GM12874 (cell line): Measurements from ENCODE around the gene EEF2K.

Experiments used
- TF ChIP-seq, protein P1 (sequence below): IDR thresholded peaks from 2 replicates; pipeline ENCODE4 v1.5.1; 2011; ENCODE audit warnings: low read depth, mild to moderate bottlenecking, control low read depth, low read length, moderate library complexity; ENCODE audit not compliant: insufficient read depth

Gene EEF2K

DNA sequence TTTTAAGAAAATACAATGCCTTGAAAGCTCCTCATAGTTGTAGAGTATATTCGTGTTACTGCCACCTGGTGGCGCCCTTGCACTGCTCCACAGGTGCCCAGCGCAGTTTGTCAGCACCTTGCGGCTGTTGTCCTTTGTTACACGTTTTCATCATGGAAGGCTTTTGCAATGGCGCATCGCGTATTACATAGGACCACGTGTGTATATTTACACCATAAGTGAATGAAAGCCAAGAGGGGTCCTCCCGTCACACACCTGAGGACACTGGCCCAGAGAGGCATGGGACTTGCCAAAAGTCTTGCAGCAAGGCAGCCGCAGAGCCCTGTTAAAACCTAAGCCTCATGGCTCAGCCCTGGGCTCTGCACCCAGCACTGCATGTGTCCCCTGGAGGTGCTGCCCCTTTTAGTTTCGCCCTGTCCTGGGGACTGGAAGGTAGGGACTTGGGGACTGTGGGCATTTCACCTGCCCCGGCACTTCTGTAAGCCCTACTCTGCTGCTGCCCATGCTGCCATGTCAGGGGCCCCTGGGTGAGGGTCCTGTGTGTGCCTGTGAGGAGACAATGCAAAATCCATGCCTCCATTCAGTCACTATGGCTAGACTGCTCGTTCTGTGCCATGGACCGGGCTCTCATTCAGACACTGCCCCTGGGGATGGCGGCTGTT, 115.4 kb downstream of the EEF2K start:
- TF ChIP-seq, protein P1, sequence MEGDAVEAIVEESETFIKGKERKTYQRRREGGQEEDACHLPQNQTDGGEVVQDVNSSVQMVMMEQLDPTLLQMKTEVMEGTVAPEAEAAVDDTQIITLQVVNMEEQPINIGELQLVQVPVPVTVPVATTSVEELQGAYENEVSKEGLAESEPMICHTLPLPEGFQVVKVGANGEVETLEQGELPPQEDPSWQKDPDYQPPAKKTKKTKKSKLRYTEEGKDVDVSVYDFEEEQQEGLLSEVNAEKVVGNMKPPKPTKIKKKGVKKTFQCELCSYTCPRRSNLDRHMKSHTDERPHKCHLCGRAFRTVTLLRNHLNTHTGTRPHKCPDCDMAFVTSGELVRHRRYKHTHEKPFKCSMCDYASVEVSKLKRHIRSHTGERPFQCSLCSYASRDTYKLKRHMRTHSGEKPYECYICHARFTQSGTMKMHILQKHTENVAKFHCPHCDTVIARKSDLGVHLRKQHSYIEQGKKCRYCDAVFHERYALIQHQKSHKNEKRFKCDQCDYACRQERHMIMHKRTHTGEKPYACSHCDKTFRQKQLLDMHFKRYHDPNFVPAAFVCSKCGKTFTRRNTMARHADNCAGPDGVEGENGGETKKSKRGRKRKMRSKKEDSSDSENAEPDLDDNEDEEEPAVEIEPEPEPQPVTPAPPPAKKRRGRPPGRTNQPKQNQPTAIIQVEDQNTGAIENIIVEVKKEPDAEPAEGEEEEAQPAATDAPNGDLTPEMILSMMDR, result peak; percentile 78

DNA sequence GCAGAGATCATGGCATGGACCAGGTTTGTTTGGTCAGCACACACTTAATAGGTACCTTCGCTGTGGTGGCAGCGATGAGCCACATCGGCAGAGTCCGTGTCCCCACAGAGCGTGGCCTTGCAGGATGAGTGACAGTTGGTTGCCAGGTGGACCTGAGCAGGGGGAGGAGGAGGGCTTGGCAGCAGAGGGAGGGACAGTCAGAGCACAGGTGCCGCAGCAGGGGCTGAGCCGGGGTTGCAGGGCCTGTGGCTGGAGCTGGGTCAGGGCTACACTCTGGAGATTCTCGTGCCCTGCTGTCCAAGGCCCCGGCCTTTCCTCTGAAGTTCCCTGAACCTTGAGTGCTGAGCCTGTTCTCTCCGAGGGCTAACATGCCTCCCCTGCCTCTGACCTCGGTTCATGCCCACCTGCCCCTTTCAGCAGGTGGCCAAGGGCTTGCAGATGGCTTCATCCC, 116.0 kb downstream of the EEF2K start:
- TF ChIP-seq, protein P1, result no peak

DNA sequence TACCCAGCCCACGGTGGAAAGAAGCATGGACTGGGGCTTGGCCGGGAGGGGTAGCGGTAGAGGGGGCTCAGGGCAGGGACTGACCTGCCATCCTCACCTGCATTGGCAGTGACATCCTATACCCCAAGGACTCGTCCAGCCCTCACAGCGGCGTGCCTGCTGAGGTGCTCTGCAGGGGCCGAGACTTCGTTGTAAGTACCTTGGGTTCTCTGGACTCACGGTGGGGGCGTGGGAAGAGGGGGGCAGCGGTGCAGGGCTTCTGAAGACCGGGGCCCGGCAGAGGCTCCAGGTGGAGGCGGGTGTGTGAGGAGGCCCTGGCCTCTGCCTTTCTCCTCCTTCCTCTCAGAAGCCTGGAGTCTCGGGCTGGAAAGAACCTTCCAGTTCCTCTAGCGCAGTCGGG, 116.7 kb downstream of the EEF2K start:
- TF ChIP-seq, protein P1, result no peak

DNA sequence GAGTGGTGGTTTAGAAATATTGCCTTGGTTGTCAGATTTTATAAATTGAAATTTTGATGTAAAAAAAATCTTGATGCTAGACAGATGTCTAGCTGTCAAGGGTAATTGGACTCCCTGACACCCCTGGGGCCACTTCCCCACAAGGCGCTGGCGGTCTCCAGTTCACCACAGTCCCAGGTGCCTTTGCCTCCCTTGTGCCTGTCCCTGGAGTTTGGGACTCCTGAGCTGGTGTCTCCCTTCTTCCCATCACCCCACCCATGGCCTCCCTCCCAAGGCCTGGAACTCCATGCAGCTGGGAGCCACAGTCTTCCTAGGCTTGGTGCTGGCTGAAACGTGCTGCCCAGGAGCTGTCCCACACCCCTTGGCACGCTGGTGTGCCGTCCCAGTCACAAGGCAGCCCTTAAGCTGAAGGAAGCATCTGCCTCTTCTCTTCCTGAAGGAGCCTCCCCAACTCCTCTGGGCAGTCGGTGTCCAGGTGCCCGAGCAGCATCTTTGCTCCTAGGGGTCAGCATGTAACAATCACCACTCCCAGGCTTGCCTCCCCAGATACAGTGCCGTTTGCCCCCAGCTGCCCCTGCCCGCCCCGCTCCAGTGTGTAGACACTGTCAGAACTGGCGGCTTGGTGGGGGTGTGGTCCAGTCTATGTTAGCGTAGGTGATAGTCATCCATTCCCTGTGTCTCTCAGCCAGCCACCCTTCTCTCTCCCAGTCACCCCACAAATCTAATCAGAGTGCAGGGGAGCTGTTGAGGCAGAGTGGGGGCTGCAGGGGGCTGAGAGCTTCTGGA, 117.3 kb downstream of the EEF2K start:
- TF ChIP-seq, protein P1, result no peak

DNA sequence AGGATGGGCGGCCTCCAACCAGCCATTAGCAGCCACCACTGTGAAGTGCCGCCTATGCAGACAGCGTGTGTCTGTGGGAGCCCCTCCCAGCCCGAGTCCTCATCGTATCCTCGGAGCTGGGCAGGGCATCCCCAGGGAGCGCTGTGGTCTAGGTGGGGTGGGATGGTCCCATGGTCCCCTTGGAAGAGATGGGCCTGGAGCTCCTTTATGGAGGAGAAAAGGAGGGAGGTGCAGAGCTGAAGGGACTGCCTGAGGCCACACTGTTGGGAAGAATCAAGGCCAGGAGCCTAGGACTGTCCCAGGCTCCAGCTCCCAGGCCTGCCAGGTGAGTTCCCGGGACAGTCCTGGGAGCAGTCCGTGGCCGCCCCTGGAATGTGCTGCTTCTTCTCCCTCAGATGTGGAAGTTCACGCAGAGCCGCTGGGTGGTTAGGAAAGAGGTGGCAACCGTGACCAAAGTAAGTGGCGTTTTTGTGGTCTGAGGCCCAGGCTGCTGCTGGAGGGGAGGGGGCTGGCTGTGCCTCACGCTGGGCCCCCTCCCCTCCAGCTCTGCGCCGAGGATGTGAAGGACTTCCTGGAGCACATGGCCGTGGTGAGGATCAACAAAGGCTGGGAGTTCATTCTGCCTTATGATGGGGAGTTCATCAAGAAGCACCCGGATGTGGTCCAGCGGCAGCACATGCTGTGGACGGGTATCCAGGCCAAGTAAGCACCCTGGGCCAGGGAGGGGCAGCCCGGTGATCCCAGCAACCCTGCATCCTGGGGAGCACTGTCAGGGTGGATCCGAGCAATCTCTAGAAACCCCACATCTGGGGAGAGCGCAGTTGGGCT, 118.1 kb downstream of the EEF2K start:
- TF ChIP-seq, protein P1, result no peak

GRCh38 chr16:22324787-22325597, 118.9 kb downstream of the EEF2K start:
- TF ChIP-seq, protein P1, result no peak
